CD14-positive monocyte (primary cell): ENCODE results near the gene FKRP. TPM values are rescaled to one million over a fixed set of nuclear protein-coding genes. Genes with fewer than 3 reads are reported as not detected.

Source experiments
- DNase-seq, 3 donors: peaks; one replicate each; pipeline ENCODE4 v3.0.0-alpha.2; 2011 to 2022
- H2AFZ ChIP-seq: 2 replicates; pipeline ENCODE4 v1.6.0; 2012; ENCODE audit warnings: mild to moderate bottlenecking, low read depth, low read length, inconsistent platforms; ENCODE audit not compliant: insufficient read depth, poor library complexity, severe bottlenecking
- H3K27ac ChIP-seq, 2 donors: 1 replicate in 1 of 2; 2 replicates in 1 of 2; pipeline ENCODE4 v1.5.1; 2012 to 2013; ENCODE audit warnings: low read length in 2 of 2, control low read depth in 1 of 2, inconsistent platforms in 1 of 2, low read depth in 1 of 2, mild to moderate bottlenecking in 1 of 2
- H3K27me3 ChIP-seq, 2 donors: one replicate each; pipeline versions ENCODE4 v1.6.0 to v1.6.1; 2011 to 2013; ENCODE audit warnings: low read length in 2 of 2; ENCODE audit not compliant: control insufficient read depth in 2 of 2, insufficient read depth in 2 of 2
- H3K36me3 ChIP-seq, 2 donors: replicated peaks in 1 of 2; 1 replicate in 1 of 2; 2 replicates in 1 of 2; pipeline versions ENCODE4 v1.5.1 to v1.6.1; 2012 to 2013; ENCODE audit warnings: low read length in 2 of 2, control low read depth in 1 of 2, inconsistent platforms in 1 of 2, mild to moderate bottlenecking in 1 of 2; ENCODE audit not compliant: insufficient read depth in 2 of 2, control insufficient read depth in 1 of 2
- H3K4me1 ChIP-seq, 2 donors: 1 replicate in 1 of 2; 2 replicates in 1 of 2; pipeline versions ENCODE4 v1.5.1 to v1.6.1; 2012 to 2013; ENCODE audit warnings: low read length in 2 of 2, control low read depth in 1 of 2, inconsistent platforms in 1 of 2, mild to moderate bottlenecking in 1 of 2, moderate library complexity in 1 of 2; ENCODE audit not compliant: insufficient read depth in 2 of 2, control insufficient read depth in 1 of 2
- H3K4me2 ChIP-seq: replicated peaks from 2 replicates; pipeline ENCODE3; 2012; ENCODE audit warnings: low read length, moderate library complexity, mild to moderate bottlenecking; ENCODE audit not compliant: poor library complexity, severe bottlenecking; ENCODE audit errors: extremely low read depth
- H3K4me3 ChIP-seq, 3 experiments: fragments of 200-600 bp in 1 of 3; sonication (generic) in 1 of 3; replicated peaks in 1 of 3; 1 replicate in 2 of 3; 2 replicates in 1 of 3; pipeline ENCODE4 v1.5.1; 2011 to 2013; ENCODE audit warnings: low read length in 3 of 3, mild to moderate bottlenecking in 3 of 3, control low read depth in 2 of 3, low read depth in 2 of 3, inconsistent platforms in 1 of 3, moderate library complexity in 1 of 3
- H3K79me2 ChIP-seq: 2 replicates; pipeline ENCODE4 v1.6.0; 2012; ENCODE audit warnings: mild to moderate bottlenecking, control low read depth, inconsistent platforms, low read length, moderate library complexity; ENCODE audit not compliant: insufficient read depth
- H3K9ac ChIP-seq: 2 replicates; pipeline ENCODE4 v1.6.0; 2017; ENCODE audit warnings: low read length, mild to moderate bottlenecking; ENCODE audit not compliant: insufficient read depth, poor library complexity, severe bottlenecking
- H3K9me3 ChIP-seq, 2 donors: replicated peaks in 1 of 2; 1 replicate in 1 of 2; 2 replicates in 1 of 2; pipeline versions ENCODE4 v1.5.1 to v1.6.1; 2012 to 2013; ENCODE audit warnings: low read length in 2 of 2, control low read depth in 1 of 2; ENCODE audit not compliant: control insufficient read depth in 1 of 2, insufficient read depth in 1 of 2
- H4K20me1 ChIP-seq: 2 replicates; pipeline ENCODE4 v1.6.0; 2012; ENCODE audit warnings: mild to moderate bottlenecking, low read length, control low read depth, moderate library complexity; ENCODE audit not compliant: insufficient read depth
- H3K27ac Mint-ChIP-seq, 7 donors: one replicate each; pipeline ENCODE4 v1.8.0; 2020; ENCODE audit warnings: mild to moderate bottlenecking in 7 of 7, mixed read lengths in 7 of 7, moderate library complexity in 6 of 7, inconsistent platforms in 2 of 7
- H3K27me3 Mint-ChIP-seq, 3 donors: one replicate each; pipeline ENCODE4 v1.8.0; 2021 to 2022; ENCODE audit warnings: low read depth in 3 of 3, mild to moderate bottlenecking in 3 of 3, mixed read lengths in 3 of 3, moderate library complexity in 3 of 3, inconsistent platforms in 1 of 3
- H3K36me3 Mint-ChIP-seq, 2 donors: one replicate each; pipeline ENCODE4 v1.8.0; 2020; ENCODE audit warnings: mixed read lengths in 2 of 2, inconsistent platforms in 1 of 2, mild to moderate bottlenecking in 1 of 2
- H3K4me1 Mint-ChIP-seq: one replicate; pipeline ENCODE4 v1.8.0; 2020; ENCODE audit warnings: mild to moderate bottlenecking, mixed read lengths
- H3K4me3 Mint-ChIP-seq, 2 donors: one replicate each; pipeline ENCODE4 v1.8.0; 2020; ENCODE audit warnings: mild to moderate bottlenecking in 2 of 2, mixed read lengths in 2 of 2, moderate library complexity in 1 of 2
- H3K9me3 Mint-ChIP-seq, 7 donors: one replicate each; pipeline ENCODE4 v1.8.0; 2020 to 2022; ENCODE audit warnings: mixed read lengths in 7 of 7, mild to moderate bottlenecking in 6 of 7, moderate library complexity in 6 of 7, inconsistent platforms in 2 of 7
- WGBS: methylation state at CpG from one replicate; pipeline ENCODE4 v1.1.5; 2013; ENCODE audit warnings: missing lambda C conversion rate; ENCODE audit not compliant: insufficient coverage; 5-methylcytosine and 5-hydroxymethylcytosine counted together
- intact Hi-C, 2 donors: fragments of 100-400 bp; cut with micrococcal nuclease; formaldehyde crosslinking; loops; one replicate each; pipeline versions ENCODE4 v1.15.0 to v1.15.1; 2023
- polyA plus RNA-seq, 3 donors: library from polyadenylated mRNA; depleted of rRNA in 1 of 3; unstranded in 2 of 3; stranded (reverse) in 1 of 3; fragments of 300-500 nt in 2 of 3; fragments of >200 nt in 1 of 3; fragmentation: Illumina TruSeq in 2 of 3; gene quantifications; 1 replicate in 2 of 3; 2 replicates in 1 of 3; pipeline ENCODE4 v1.2.3, GENCODE V29; 2012 to 2021
- TF ChIP-seq, protein P1 (sequence below): fragments of 200-600 bp; IDR thresholded peaks from one replicate; pipeline ENCODE4 v1.8.0; 2022; ENCODE audit warnings: antibody characterized with exemption, mild to moderate bottlenecking

The FKRP gene
- polyA plus RNA-seq, 3 donors: 2.1 to 21.5 (median 2.7) TPM

DNA sequence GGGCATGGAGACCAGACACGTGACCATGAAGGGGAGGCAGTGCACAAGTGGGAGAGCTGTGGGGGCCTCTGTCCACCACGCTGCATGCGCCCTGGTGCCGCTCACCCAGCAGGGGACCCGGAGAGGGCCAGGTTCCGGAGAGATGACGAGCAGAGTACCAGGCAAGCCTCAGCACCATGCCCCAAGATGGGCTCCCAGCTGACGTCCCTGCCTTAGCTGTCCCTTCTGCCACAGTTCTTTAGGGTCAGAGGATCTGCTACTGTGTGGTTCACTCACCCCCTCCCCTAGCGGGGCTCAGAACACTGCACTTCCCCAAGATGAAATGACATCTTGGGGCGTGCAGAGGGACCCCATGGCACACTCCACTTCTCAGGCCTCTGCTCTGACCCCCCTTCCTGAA lies 19.3 kb upstream of the FKRP start:
- Mint-ChIP-seq H3K27ac (no peak overlapping the region), H3K4me3 (no peak overlapping the region), H3K4me1 (peaks cover 36% of the 10 kb centered on the region), H3K27me3 (peaks cover 2% of the 10 kb centered on the region in 3 donors), H3K36me3 (peaks cover 82 to 94% of the 10 kb centered on the region in 2 donors), H3K9me3 (peaks cover 0 to 2% (median 0%) of the 10 kb centered on the region in 7 donors)
- 95% methylated on average over 10 of the region's 10 CpGs for WGBS
- Histone ChIP-seq H3K4me3 (no peak overlapping the region), H3K27me3 (no peaks in the 10 kb centered on the region), H3K9ac (no peak overlapping the region), H3K4me1 (peaks cover 28 to 33% of the 10 kb centered on the region in 2 donors), H2AFZ (no peak overlapping the region), H3K4me2 (no peak overlapping the region), H3K36me3 (peaks cover 91 to 92% of the 10 kb centered on the region in 2 donors), H3K79me2 (peaks cover 33% of the 10 kb centered on the region), H4K20me1 (peaks cover 99% of the 10 kb centered on the region), H3K27ac (no peak overlapping the region), H3K9me3 (no peaks in the 10 kb centered on the region)
- TF ChIP-seq, protein P1, sequence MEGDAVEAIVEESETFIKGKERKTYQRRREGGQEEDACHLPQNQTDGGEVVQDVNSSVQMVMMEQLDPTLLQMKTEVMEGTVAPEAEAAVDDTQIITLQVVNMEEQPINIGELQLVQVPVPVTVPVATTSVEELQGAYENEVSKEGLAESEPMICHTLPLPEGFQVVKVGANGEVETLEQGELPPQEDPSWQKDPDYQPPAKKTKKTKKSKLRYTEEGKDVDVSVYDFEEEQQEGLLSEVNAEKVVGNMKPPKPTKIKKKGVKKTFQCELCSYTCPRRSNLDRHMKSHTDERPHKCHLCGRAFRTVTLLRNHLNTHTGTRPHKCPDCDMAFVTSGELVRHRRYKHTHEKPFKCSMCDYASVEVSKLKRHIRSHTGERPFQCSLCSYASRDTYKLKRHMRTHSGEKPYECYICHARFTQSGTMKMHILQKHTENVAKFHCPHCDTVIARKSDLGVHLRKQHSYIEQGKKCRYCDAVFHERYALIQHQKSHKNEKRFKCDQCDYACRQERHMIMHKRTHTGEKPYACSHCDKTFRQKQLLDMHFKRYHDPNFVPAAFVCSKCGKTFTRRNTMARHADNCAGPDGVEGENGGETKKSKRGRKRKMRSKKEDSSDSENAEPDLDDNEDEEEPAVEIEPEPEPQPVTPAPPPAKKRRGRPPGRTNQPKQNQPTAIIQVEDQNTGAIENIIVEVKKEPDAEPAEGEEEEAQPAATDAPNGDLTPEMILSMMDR: no peak
- no peak for DNase-seq
- intact Hi-C loops: no loop called here

DNA sequence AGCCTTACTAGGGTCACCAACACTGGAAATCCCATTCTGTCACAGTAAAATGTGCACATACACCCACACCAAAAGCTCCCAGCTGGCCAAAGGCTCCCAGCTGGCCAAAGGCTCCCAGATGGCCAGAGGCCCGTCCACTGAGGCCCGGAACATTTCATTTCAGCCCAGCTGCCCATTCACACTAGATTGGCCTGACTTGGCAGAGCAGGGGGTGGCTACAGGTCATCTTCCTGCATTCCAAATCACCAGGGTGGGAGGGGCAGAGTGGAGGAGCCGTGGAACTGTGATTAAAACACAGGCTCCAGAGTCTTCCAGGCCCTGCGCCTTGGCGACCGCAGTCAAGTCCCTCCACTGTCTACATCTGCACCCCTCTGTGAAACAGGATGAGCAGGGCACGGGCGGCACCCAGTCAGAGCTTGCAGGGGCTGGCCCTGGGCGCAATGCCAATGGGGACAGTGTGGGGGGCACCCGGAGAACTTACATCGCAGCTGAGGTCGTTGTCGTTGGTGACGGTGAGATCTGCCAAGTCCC lies 18.8 kb upstream of the FKRP start:
- 97% methylated on average over 13 of the region's 14 CpGs for WGBS
- H3K27ac ChIP-seq: no peak overlapping the region
- peaks cover 86 to 88% of the 10 kb centered on the region in 2 donors for H3K36me3 ChIP-seq
- H4K20me1 ChIP-seq: peaks cover 96% of the 10 kb centered on the region
- H3K4me3 ChIP-seq: no peak overlapping the region
- peaks cover 33% of the 10 kb centered on the region for H3K79me2 ChIP-seq
- H3K9me3 Mint-ChIP-seq: peaks cover 0 to 2% (median 0%) of the 10 kb centered on the region in 7 donors
- TF ChIP-seq, protein P1: no peak
- H2AFZ ChIP-seq: no peak overlapping the region
- no peaks in the 10 kb centered on the region for H3K9me3 ChIP-seq
- H3K4me3 Mint-ChIP-seq: peak overlapping the region in 1 of 2 donors; percentile 45
- peaks cover 2% of the 10 kb centered on the region in 3 donors for H3K27me3 Mint-ChIP-seq
- no peak overlapping the region for H3K27ac Mint-ChIP-seq
- H3K36me3 Mint-ChIP-seq: peaks cover 83 to 94% of the 10 kb centered on the region in 2 donors
- H3K27me3 ChIP-seq: no peaks in the 10 kb centered on the region
- DNase-seq: no peak
- intact Hi-C loops: no loop called here
- peaks cover 41% of the 10 kb centered on the region for H3K4me1 Mint-ChIP-seq
- H3K4me2 ChIP-seq: no peak overlapping the region
- no peak overlapping the region for H3K9ac ChIP-seq
- peaks cover 33 to 38% of the 10 kb centered on the region in 2 donors for H3K4me1 ChIP-seq
